GM21515 (cell line): ENCODE results near the gene TBC1D3D.
"Not testable (repeated sequence)": the region's sequence is repeated elsewhere in the genome, so short reads cannot be mapped to it uniquely, and the experiment has no call there.

Experiments used
- ATAC-seq: cut with Tn5 transposase; IDR thresholded peaks from one replicate; pipeline ENCODE4 v1.9.1; 2021; ENCODE audit not compliant: unreplicated experiment

TBC1D3D gene

GRCh38 chr17:38003676-38004075, at the start of gene TBC1D3D:
Gene TBC1D3D (plus strand): TSS chr17:38003976. CDS start chr17:38005561, 1,585 bp downstream.
- not testable (repeated sequence) for ATAC-seq

- ATAC-seq: not testable (repeated sequence)
Observed at GRCh38 chr17:37988960-37989359, 14.8 kb upstream of the TBC1D3D start, which contains the start of gene TBC1D3L. Gene TBC1D3L (minus strand): TSS chr17:37989060. CDS start chr17:37987520, 1,540 bp downstream.
